ENCODE results near the gene C1orf185. TPM values are rescaled to one million over a fixed set of nuclear protein-coding genes. Genes with fewer than 3 reads are reported as not detected.

The C1orf185 gene
- total and polyA plus RNA-seq, 9 of the 15 experiments (the other 6 are each of a cell fraction or from before 2014, with no cell fraction given) = not detected

DNA sequence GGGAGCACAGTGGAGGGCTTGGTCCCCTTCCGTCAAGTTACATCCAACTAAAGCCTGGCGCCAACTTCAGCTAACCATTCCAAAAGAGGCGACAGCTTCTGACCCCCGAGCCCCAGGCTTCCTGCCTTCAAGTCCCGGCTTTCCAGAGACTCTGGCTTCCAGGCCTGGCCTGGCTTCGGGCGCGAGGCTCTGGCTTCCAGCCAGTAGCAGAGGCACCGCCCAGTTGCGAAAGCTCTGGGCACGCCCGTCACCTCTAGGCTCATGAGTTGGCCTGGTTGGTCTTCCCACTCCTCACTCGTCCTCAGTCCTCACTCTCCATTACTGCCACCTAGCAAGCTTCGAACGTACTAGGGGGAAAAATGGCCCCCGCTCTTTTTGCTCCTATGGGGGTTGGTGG, 30.0 kb upstream of the C1orf185 start (continued):
- TF ChIP-seq ZKSCAN3 (CRISPR knock-in tag; IDR thresholded peaks at IDR 0.05) (no peak), PHF21A (IDR thresholded peaks at IDR 0.05; ENCODE audit: borderline replicate concordance, low read depth) (no peak), PRPF4 (IDR thresholded peaks at IDR 0.05; ENCODE audit: insufficient read depth, low read depth, low read length, poor library complexity, severe bottlenecking) (no peak), ATF2 (CRISPR knock-in tag; IDR thresholded peaks at IDR 0.05) (no peak), TRIM24 (IDR thresholded peaks at IDR 0.05) (peak; percentile 28 to 50; a peak in 3 of 4 replicates), SMAD1 (IDR thresholded peaks at IDR 0.05; ENCODE audit: low read depth, low read length, partially characterized antibody) (no peak), L3MBTL2 (IDR thresholded peaks at IDR 0.05) (peak; percentile 73), ZBTB26 (CRISPR knock-in tag; IDR thresholded peaks at IDR 0.05) (no peak), PYGO2 (tag; IDR thresholded peaks at IDR 0.05) (no peak), NEUROD1 (IDR thresholded peaks at IDR 0.05; ENCODE audit: borderline replicate concordance, low read depth, low read length, partially characterized antibody) (no peak), IRF2 (CRISPR knock-in tag; IDR thresholded peaks at IDR 0.05) (no peak), RNF219 (CRISPR knock-in tag; IDR thresholded peaks at IDR 0.05) (no peak), USF1 (CRISPR knock-in tag; IDR thresholded peaks at IDR 0.05) (no peak), ZZZ3 (IDR thresholded peaks at IDR 0.05) (no peak), ZBED1 (IDR thresholded peaks at IDR 0.05) (no peak), MYC (IDR thresholded peaks at IDR 0.05; ENCODE audit: low read depth, low read length) (peak; percentile 27; the same call in 1 of the 2 replicates), MYC (CRISPR knock-in tag; IDR thresholded peaks at IDR 0.05; ENCODE audit: borderline replicate concordance, low read depth) (no peak), ARID3B (CRISPR knock-in tag; IDR thresholded peaks at IDR 0.05; ENCODE audit: borderline replicate concordance) (no peak), ATF1 (CRISPR knock-in tag; IDR thresholded peaks at IDR 0.05) (no peak), ATF1 (tag; IDR thresholded peaks at IDR 0.05) (no peak)
- TF ChIP-seq, protein P1, sequence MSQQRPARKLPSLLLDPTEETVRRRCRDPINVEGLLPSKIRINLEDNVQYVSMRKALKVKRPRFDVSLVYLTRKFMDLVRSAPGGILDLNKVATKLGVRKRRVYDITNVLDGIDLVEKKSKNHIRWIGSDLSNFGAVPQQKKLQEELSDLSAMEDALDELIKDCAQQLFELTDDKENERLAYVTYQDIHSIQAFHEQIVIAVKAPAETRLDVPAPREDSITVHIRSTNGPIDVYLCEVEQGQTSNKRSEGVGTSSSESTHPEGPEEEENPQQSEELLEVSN (IDR thresholded peaks at IDR 0.05; ENCODE audit: borderline replicate concordance in 1 of 2, extremely low read depth in 1 of 2, insufficient read depth in 1 of 2, insufficient read length in 1 of 2, low read depth in 1 of 2, low read length in 1 of 2, poor library complexity in 1 of 2, severe bottlenecking in 1 of 2) = peak in 1 of 2 experiments; percentile 32

Data from K562 (cell line).